SH-SY5Y (cell line): ENCODE measurements around the gene NLRP14.

Source experiments
- GATA2 ChIP-seq: IDR thresholded peaks from 2 replicates; pipeline ENCODE4 v1.6.1; 2011; ENCODE audit warnings: mild to moderate bottlenecking, low read depth, low read length
- GATA3 ChIP-seq: IDR thresholded peaks from 2 replicates; pipeline ENCODE4 v1.6.1; 2011; ENCODE audit warnings: low read depth, mild to moderate bottlenecking, low read length, moderate library complexity

DNA sequence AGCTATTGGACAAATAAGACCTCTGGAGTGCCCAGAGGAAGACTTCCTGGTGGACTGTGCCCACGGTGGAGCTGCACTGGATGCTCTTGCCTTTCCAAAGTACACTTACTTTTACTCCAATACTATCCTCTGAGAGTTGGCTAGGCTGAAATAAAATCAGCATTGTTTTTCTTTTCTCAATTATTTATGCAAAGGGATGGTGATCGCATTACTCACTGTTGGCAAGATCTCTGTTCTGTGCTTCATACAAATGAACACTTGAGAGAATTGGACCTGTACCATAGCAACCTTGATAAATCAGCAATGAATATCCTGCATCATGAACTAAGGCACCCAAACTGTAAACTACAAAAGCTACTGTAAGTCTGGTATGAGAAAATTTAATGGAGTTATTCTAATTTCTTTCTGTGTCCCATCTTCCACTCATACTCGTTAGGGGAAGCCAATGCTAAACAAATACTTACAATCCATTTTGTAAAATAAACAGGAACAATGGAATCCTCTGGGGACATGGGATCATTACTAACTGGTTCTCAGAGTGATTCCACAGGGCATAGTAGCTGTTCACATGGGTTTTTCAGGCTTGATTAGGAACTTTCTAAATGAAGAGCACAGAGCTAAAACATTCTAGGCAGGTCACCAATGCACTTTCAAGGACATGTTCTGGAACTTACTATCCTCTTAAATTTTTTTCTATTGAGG, 26.3 kb downstream of the NLRP14 start:
- TF ChIP-seq GATA3 (no peak), GATA2 (no peak)
